C4-2B (cell line): ENCODE measurements around the gene CAB39L.

Experiments used
- ZFX ChIP-seq: fragments of 450-650 bp; IDR thresholded peaks from 2 replicates; pipeline ENCODE4 v1.6.1; 2017
- TF ChIP-seq, protein P1 (sequence below): fragments of 450-650 bp; conservative IDR thresholded peaks from 2 replicates; pipeline ENCODE4 v1.5.1; 2017; ENCODE audit warnings: mild to moderate bottlenecking

DNA sequence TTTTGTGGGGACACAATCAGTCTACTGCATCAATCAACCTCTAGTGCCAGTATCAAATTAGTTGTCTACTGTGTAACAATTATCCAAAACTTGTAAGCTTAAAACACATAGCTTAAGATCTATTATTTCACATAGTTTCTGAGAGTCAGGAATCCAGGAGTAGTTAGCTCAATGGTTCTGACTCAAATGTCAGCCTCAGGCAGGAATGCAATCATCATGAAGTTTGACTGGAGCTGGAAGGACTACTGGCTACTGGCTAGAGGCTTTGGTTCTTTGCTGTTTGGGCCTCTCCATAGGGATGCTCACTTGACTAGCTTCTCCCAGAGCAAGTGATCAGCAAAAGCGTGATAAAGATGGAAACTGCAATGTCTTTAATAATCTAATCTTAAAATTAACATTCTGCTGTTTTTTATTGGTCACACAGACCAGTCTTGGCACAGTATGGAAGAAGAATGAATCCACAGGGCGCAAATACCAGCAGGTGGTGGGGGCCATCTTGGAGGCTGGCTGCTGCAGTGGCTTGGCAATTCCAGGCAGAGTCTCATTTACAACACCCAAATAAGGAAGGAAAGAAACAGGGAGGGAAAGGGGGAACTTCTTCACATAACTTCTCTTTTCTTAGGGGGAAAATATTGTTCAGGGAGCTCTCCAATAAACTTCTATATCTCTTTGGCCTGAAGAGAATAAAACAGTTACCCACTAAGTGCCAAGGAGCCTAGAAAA, 15.7 kb downstream of the CAB39L start:
- TF ChIP-seq, protein P1, sequence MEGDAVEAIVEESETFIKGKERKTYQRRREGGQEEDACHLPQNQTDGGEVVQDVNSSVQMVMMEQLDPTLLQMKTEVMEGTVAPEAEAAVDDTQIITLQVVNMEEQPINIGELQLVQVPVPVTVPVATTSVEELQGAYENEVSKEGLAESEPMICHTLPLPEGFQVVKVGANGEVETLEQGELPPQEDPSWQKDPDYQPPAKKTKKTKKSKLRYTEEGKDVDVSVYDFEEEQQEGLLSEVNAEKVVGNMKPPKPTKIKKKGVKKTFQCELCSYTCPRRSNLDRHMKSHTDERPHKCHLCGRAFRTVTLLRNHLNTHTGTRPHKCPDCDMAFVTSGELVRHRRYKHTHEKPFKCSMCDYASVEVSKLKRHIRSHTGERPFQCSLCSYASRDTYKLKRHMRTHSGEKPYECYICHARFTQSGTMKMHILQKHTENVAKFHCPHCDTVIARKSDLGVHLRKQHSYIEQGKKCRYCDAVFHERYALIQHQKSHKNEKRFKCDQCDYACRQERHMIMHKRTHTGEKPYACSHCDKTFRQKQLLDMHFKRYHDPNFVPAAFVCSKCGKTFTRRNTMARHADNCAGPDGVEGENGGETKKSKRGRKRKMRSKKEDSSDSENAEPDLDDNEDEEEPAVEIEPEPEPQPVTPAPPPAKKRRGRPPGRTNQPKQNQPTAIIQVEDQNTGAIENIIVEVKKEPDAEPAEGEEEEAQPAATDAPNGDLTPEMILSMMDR = no peak
- no peak for TF ChIP-seq ZFX
